Esophagus muscularis mucosa (tissue), 4 donors: ENCODE results near the gene FAM180B. TPM values are rescaled to one million over a fixed set of nuclear protein-coding genes. Genes with fewer than 3 reads are reported as not detected.

Experiments used
- DNase-seq: peaks from one replicate; pipeline ENCODE4 v3.0.0-alpha.2; 2017; ENCODE audit errors: extremely low spot score
- H3K27ac ChIP-seq, 4 donors: fragments of 200-600 bp; sonication (generic); replicated peaks in 1 of 4; 1 replicate in 3 of 4; 2 replicates in 1 of 4; pipeline ENCODE4 v1.5.1; 2016 to 2019; ENCODE audit warnings: mild to moderate bottlenecking in 1 of 4
- H3K27me3 ChIP-seq, 4 donors: fragments of 200-600 bp; sonication (generic); one replicate each; pipeline versions ENCODE4 v1.5.1 to v1.6.0; 2016 to 2019
- H3K36me3 ChIP-seq, 4 donors: fragments of 200-600 bp; sonication (generic); one replicate each; pipeline ENCODE4 v1.5.1; 2016 to 2019
- H3K4me1 ChIP-seq, 4 donors: fragments of 200-600 bp; sonication (generic); one replicate each; pipeline ENCODE4 v1.5.1; 2016 to 2019
- H3K4me3 ChIP-seq, 4 donors: fragments of 200-600 bp; sonication (generic); 1 replicate in 2 of 4; 2 replicates in 2 of 4; pipeline ENCODE4 v1.5.1; 2016 to 2019; ENCODE audit warnings: mild to moderate bottlenecking in 4 of 4, moderate library complexity in 1 of 4
- H3K9me3 ChIP-seq, 4 donors: fragments of 200-600 bp; sonication (generic); 1 replicate in 3 of 4; 2 replicates in 1 of 4; pipeline ENCODE4 v1.5.1; 2016 to 2019
- CTCF ChIP-seq, 3 experiments: fragments of 200-600 bp in 2 of 3; fragments of 450-650 bp in 1 of 3; sonication (generic) in 2 of 3; IDR thresholded peaks; one replicate each; pipeline ENCODE4 v1.5.1; 2017 to 2019; ENCODE audit warnings: antibody characterized with exemption in 3 of 3, mild to moderate bottlenecking in 2 of 3, moderate library complexity in 1 of 3
- EP300 ChIP-seq: sonication (generic); formaldehyde crosslinking; IDR thresholded peaks from one replicate; pipeline ENCODE4 v1.6.1; 2017; ENCODE audit warnings: antibody characterized with exemption
- POLR2A ChIP-seq: fragments of 450-650 bp; IDR thresholded peaks from one replicate; pipeline ENCODE4 v1.6.1; 2017; ENCODE audit warnings: antibody characterized with exemption, moderate library complexity, mild to moderate bottlenecking, low read depth
- POLR2AphosphoS5 ChIP-seq, 2 donors: sonication (generic); formaldehyde crosslinking; IDR thresholded peaks; one replicate each; pipeline ENCODE4 v1.6.1; 2017; ENCODE audit warnings: antibody characterized with exemption in 2 of 2
- WGBS: methylation state at CpG from one replicate; pipeline ENCODE4 v1.1.5; 2018; 5-methylcytosine and 5-hydroxymethylcytosine counted together
- intact Hi-C: fragments of 100-400 bp; cut with DNase I; formaldehyde crosslinking; loops from one replicate; pipeline ENCODE4 v1.15.1; 2023
- total RNA-seq, 4 donors: library from RNA; depleted of rRNA; stranded (reverse); fragments of >200 nt; gene quantifications; one replicate each; pipeline versions ENCODE4 v1.1.0 to v1.2.1, GENCODE V29; 2016

Gene FAM180B
- total RNA-seq = under 1 TPM in 2 of 4 donors, not detected in 2; 0.66 to 0.80 TPM

GRCh38 chr11:47586098-47586855 lies at the start of gene FAM180B:
Gene FAM180B, plus strand, starts transcription at chr11:47586678. Its CDS starts 91 bp downstream, at chr11:47586769.
- no peak for DNase-seq
- no peaks in the 10 kb centered on the region for H3K9me3 ChIP-seq
- peaks cover 0 to 24% (median 10%) of the 10 kb centered on the region in 4 donors for H3K27me3 ChIP-seq
- no peak within 1 kb of the TSS for H3K4me3 ChIP-seq
- WGBS = 82% methylated on average over 10 of the region's 12 CpGs
- peaks cover 39 to 49% (median 43%) of the 10 kb centered on the region in 4 donors for H3K36me3 ChIP-seq
- TF ChIP-seq EP300 (no peak), CTCF (IDR thresholded peaks at IDR 0.05) (no peak), POLR2AphosphoS5 (IDR thresholded peaks at IDR 0.05) (no peak), POLR2A (no peak)
- intact Hi-C loops = no loop called here
- peak within 1 kb of the TSS in 1 of 4 donors; percentile 18 for H3K27ac ChIP-seq
- H3K4me1 ChIP-seq = peaks cover 0 to 28% (median 22%) of the 10 kb centered on the region in 4 donors

DNA sequence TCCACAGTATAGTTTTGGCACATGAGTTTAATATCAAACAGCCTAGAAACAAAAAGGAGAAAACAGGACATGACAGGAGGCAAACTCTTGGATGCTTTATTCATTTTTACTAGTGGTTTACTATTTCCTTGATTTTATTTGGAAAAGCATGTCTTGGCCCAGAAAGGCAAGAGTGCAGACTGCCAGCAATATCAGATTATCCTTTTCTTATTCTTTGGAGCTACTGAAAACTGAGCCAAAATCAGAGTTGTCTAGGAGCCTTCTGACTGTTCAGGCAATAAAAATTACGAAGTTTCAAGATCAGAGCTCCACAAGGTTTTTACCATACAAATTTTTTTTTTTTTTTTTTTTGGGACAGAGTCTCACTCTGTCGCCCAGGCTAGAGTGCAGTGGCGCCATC lies 49.6 kb upstream of the FAM180B start:
- DNase-seq = no peak
- H3K36me3 ChIP-seq = peaks cover 0 to 5% (median 0%) of the 10 kb centered on the region in 4 donors
- peaks cover 74 to 97% (median 92%) of the 10 kb centered on the region in 4 donors for H3K4me1 ChIP-seq
- no peaks in the 10 kb centered on the region for H3K27me3 ChIP-seq
- no peak overlapping the region for H3K4me3 ChIP-seq
- 77% methylated on average over 3 of the region's 3 CpGs for WGBS
- intact Hi-C loops = no loop called here
- no peaks in the 10 kb centered on the region for H3K9me3 ChIP-seq
- peak overlapping the region in 1 of 4 donors; percentile 39 for H3K27ac ChIP-seq
- TF ChIP-seq POLR2AphosphoS5 (IDR thresholded peaks at IDR 0.05) (no peak), EP300 (no peak), POLR2A (no peak), CTCF (IDR thresholded peaks at IDR 0.05) (no peak)

GRCh38 chr11:47538741-47539565 lies 47.5 kb upstream of the FAM180B start:
- no peak for TF ChIP-seq POLR2A
- no peak for TF ChIP-seq POLR2AphosphoS5 (IDR thresholded peaks at IDR 0.05)
- TF ChIP-seq CTCF (IDR thresholded peaks at IDR 0.05) = no peak
- TF ChIP-seq EP300 = no peak
- Histone ChIP-seq H3K36me3 (peaks cover 0 to 5% (median 0%) of the 10 kb centered on the region in 4 donors), H3K27me3 (no peaks in the 10 kb centered on the region), H3K9me3 (no peaks in the 10 kb centered on the region), H3K4me1 (peaks cover 57 to 94% (median 89%) of the 10 kb centered on the region in 4 donors), H3K4me3 (no peak overlapping the region), H3K27ac (peak overlapping the region in 2 of 4 donors; percentile 43 to 49)
- 66% methylated on average over 10 of the region's 10 CpGs for WGBS
- no peak for DNase-seq
- intact Hi-C loops = no loop called here

- no peak for DNase-seq
- Histone ChIP-seq H3K27ac (peak overlapping the region in 2 of 4 donors; percentile 5 to 43), H3K4me1 (peaks cover 50 to 94% (median 88%) of the 10 kb centered on the region in 4 donors)
Measured at GRCh38 chr11:47539681-47540039, 46.8 kb upstream of the FAM180B start.

More at GRCh38 chr11:47539681-47540039, 46.8 kb upstream of the FAM180B start:
- Histone ChIP-seq H3K9me3 (no peaks in the 10 kb centered on the region), H3K27me3 (no peaks in the 10 kb centered on the region), H3K36me3 (peaks cover 0 to 5% (median 0%) of the 10 kb centered on the region in 4 donors), H3K4me3 (no peak overlapping the region)
- intact Hi-C loops = no loop called here
- WGBS = 36% methylated on average over 2 of the region's 2 CpGs
- TF ChIP-seq POLR2A = no peak
- no peak for TF ChIP-seq POLR2AphosphoS5 (IDR thresholded peaks at IDR 0.05)
- TF ChIP-seq EP300 = no peak
- no peak for TF ChIP-seq CTCF (IDR thresholded peaks at IDR 0.05)
